Spleen (tissue), 11 donors: ENCODE data around the gene TEX35. TPM values are rescaled to one million over a fixed set of nuclear protein-coding genes. Genes with fewer than 3 reads are reported as not detected.
A peak's percentile ranks its signal among the peaks of the same experiment; 100 is the strongest.

Experiments used
- DNase-seq: peaks from one replicate; pipeline ENCODE4 v3.0.0-alpha.2; 2020
- H3K27ac ChIP-seq, 8 donors: fragments of 200-600 bp; sonication (generic) in 7 of 8; 1 replicate in 4 of 8; 2 replicates in 4 of 8; pipeline versions ENCODE4 v1.5.0 to v1.8.0; 2016 to 2021; ENCODE audit warnings: inconsistent platforms in 4 of 8, mild to moderate bottlenecking in 4 of 8, moderate library complexity in 1 of 8
- H3K27me3 ChIP-seq, 7 donors: fragments of 200-600 bp; sonication (generic) in 6 of 7; replicated peaks in 1 of 7; 1 replicate in 4 of 7; 2 replicates in 3 of 7; pipeline versions ENCODE4 v1.5.0 to v1.8.0; 2016 to 2021; ENCODE audit warnings: inconsistent platforms in 3 of 7, mild to moderate bottlenecking in 1 of 7
- H3K36me3 ChIP-seq, 6 donors: fragments of 200-600 bp; sonication (generic) in 5 of 6; 1 replicate in 4 of 6; 2 replicates in 2 of 6; pipeline versions ENCODE4 v1.5.0 to v1.8.0; 2016 to 2021; ENCODE audit warnings: inconsistent platforms in 2 of 6
- H3K4me1 ChIP-seq, 6 donors: fragments of 200-600 bp; sonication (generic) in 5 of 6; 1 replicate in 3 of 6; 2 replicates in 3 of 6; pipeline versions ENCODE4 v1.5.0 to v1.8.0; 2016 to 2021; ENCODE audit warnings: inconsistent platforms in 3 of 6
- H3K4me3 ChIP-seq, 8 donors: fragments of 200-600 bp; sonication (generic) in 7 of 8; 1 replicate in 4 of 8; 2 replicates in 4 of 8; pipeline versions ENCODE4 v1.5.0 to v1.8.0; 2016 to 2021; ENCODE audit warnings: inconsistent platforms in 4 of 8, mild to moderate bottlenecking in 4 of 8, moderate library complexity in 2 of 8
- H3K9me3 ChIP-seq, 8 donors: fragments of 200-600 bp; sonication (generic) in 7 of 8; 1 replicate in 4 of 8; 2 replicates in 4 of 8; pipeline versions ENCODE4 v1.5.0 to v1.8.0; 2016 to 2021; ENCODE audit warnings: inconsistent platforms in 4 of 8
- CTCF ChIP-seq, 11 experiments: fragments of 200-600 bp in 7 of 11; fragments of 450-650 bp in 4 of 11; sonication (generic) in 4 of 11; IDR thresholded peaks in 8 of 11; conservative IDR thresholded peaks in 3 of 11; 1 replicate in 7 of 11; 2 replicates in 4 of 11; pipeline versions ENCODE4 v1.4.0 to v1.8.0; 2016 to 2021; ENCODE audit warnings: antibody characterized with exemption in 11 of 11, inconsistent platforms in 4 of 11, mild to moderate bottlenecking in 1 of 11
- POLR2A ChIP-seq, 3 donors: fragments of 450-650 bp; IDR thresholded peaks; one replicate each; pipeline ENCODE4 v1.5.1; 2017; ENCODE audit warnings: antibody characterized with exemption in 3 of 3, mild to moderate bottlenecking in 1 of 3
- POLR2AphosphoS5 ChIP-seq, 3 donors: sonication (generic); formaldehyde crosslinking; IDR thresholded peaks; one replicate each; pipeline ENCODE4 v1.5.1; 2017; ENCODE audit warnings: antibody characterized with exemption in 3 of 3
- WGBS, 5 donors: extraction: QIAGEN DNeasy Blood & Tissue Kit in 3 of 5; methylation state at CpG; one replicate each; pipeline versions ENCODE4 v1.1.5 to v1.1.7; 2013 to 2018; 5-methylcytosine and 5-hydroxymethylcytosine counted together
- intact Hi-C: fragments of 100-400 bp; cut with DNase I; formaldehyde crosslinking; loops from one replicate; pipeline ENCODE4 v1.15.0; 2023; ENCODE audit warnings: low total_unique reads
- polyA plus RNA-seq, 3 donors: library from polyadenylated mRNA; stranded (reverse); fragments of 200-250 nt; gene quantifications; one replicate each; pipeline ENCODE4 v1.2.1, GENCODE V29; 2013
- total RNA-seq, 7 donors: library from RNA; depleted of rRNA in 3 of 7; stranded (reverse); fragments of >200 nt in 3 of 7; fragmentation: NEBNext Ultra II Directional in 4 of 7; extraction: Animal tissue kit (Norgen Biotek cat#: 25700) in 4 of 7; gene quantifications; one replicate each; pipeline versions ENCODE4 v1.1.0 to v1.2.1, GENCODE V29; 2016 to 2021
- donor health status: healthy with polysubstance abuse.
- donor health status: DM: no; HTN: no; CAD: no; lungs with moderate emphysema.
- donor health status: DM: no; HTN: no; CAD: no.
- donor health status: Bipolar disorder and iron deficiency.
- donor health status: healthy.
- donor health status: DM: no; HTN: no; CAD: no.
- donor health status: DM: yes; HTN: yes; CAD: no.

TEX35 gene
- total and polyA plus RNA-seq, 10 donors = 0.09 to 0.20 (median 0.10) TPM; not detected in 7

GRCh38 chr1:178544531-178544930 lies 31.6 kb downstream of the TEX35 start:
- 85 to 90% (median 88%) methylated on average over 9 of the region's 9 CpGs for WGBS, 5 donors

GRCh38 chr1:178548108-178548507 lies 35.2 kb downstream of the TEX35 start:
- no peak overlapping the region for H3K4me3 ChIP-seq
- 75 to 97% (median 96%) methylated on average over 3 of the region's 3 CpGs for WGBS, 5 donors
- H3K9me3 ChIP-seq = peaks cover 0 to 7% (median 2%) of the 10 kb centered on the region in 8 donors
- intact Hi-C loops = no loop called here
- H3K27ac ChIP-seq = no peak overlapping the region
- no peak for TF ChIP-seq POLR2A (IDR thresholded peaks at IDR 0.05)
- DNase-seq = no peak
- H3K36me3 ChIP-seq = peaks cover 0 to 58% (median 12%) of the 10 kb centered on the region in 6 donors
- no peaks in the 10 kb centered on the region for H3K27me3 ChIP-seq
- peaks cover 0 to 32% (median 18%) of the 10 kb centered on the region in 6 donors for H3K4me1 ChIP-seq

More at GRCh38 chr1:178544531-178544930, 31.6 kb downstream of the TEX35 start:
- H3K4me1 ChIP-seq = peaks cover 2 to 53% (median 32%) of the 10 kb centered on the region in 6 donors
- intact Hi-C loops = loop anchor here (5.0 kb wide), 2 partner anchors 208 to 463 kb away; no protein-coding TSS in a partner anchor
- peak overlapping the region in 5 of 8 donors; percentile 73 to 91 (median 84) for H3K27ac ChIP-seq
- H3K9me3 ChIP-seq = no peaks in the 10 kb centered on the region
- no peak for TF ChIP-seq CTCF (IDR thresholded peaks at IDR 0.05 in 8 of 11, conservative IDR thresholded peaks at IDR 0.05 in 3 of 11)
- TF ChIP-seq POLR2A (IDR thresholded peaks at IDR 0.05) = no peak
- TF ChIP-seq POLR2AphosphoS5 (IDR thresholded peaks at IDR 0.05) = no peak
- DNase-seq = no peak
- no peaks in the 10 kb centered on the region for H3K27me3 ChIP-seq
- H3K36me3 ChIP-seq = peaks cover 0 to 41% (median 12%) of the 10 kb centered on the region in 6 donors
- peak overlapping the region in 2 of 8 donors; percentile 74 to 90 for H3K4me3 ChIP-seq

GRCh38 chr1:178551307-178551706 lies 38.4 kb downstream of the TEX35 start:
- no peak for DNase-seq
- peaks cover 0 to 53% (median 12%) of the 10 kb centered on the region in 6 donors for H3K36me3 ChIP-seq
- H3K4me3 ChIP-seq = no peak overlapping the region
- no peaks in the 10 kb centered on the region for H3K27me3 ChIP-seq
- WGBS, 5 donors = 64 to 94% (median 78%) methylated on average over 3 of the region's 3 CpGs
- H3K27ac ChIP-seq = no peak overlapping the region
- intact Hi-C loops = no loop called here
- H3K9me3 ChIP-seq = peaks cover 0 to 32% (median 24%) of the 10 kb centered on the region in 8 donors
- no peak for TF ChIP-seq POLR2AphosphoS5 (IDR thresholded peaks at IDR 0.05)
- TF ChIP-seq CTCF (IDR thresholded peaks at IDR 0.05 in 8 of 11, conservative IDR thresholded peaks at IDR 0.05 in 3 of 11) = no peak
- TF ChIP-seq POLR2A (IDR thresholded peaks at IDR 0.05) = no peak
- peaks cover 0 to under 1% (median 0%) of the 10 kb centered on the region in 6 donors for H3K4me1 ChIP-seq

- 85 to 94% (median 87%) methylated on average over 3 of the region's 3 CpGs for WGBS, 5 donors
- H3K27me3 ChIP-seq = no peaks in the 10 kb centered on the region
- TF ChIP-seq CTCF (IDR thresholded peaks at IDR 0.05 in 8 of 11, conservative IDR thresholded peaks at IDR 0.05 in 3 of 11) = no peak
- TF ChIP-seq POLR2AphosphoS5 (IDR thresholded peaks at IDR 0.05) = no peak
- TF ChIP-seq POLR2A (IDR thresholded peaks at IDR 0.05) = no peak
- no peak overlapping the region for H3K27ac ChIP-seq
- no peaks in the 10 kb centered on the region for H3K4me1 ChIP-seq
- H3K36me3 ChIP-seq = peaks cover 0 to 50% (median 10%) of the 10 kb centered on the region in 6 donors
- H3K4me3 ChIP-seq = no peak overlapping the region
- peaks cover 0 to 32% (median 24%) of the 10 kb centered on the region in 8 donors for H3K9me3 ChIP-seq
- intact Hi-C loops = no loop called here
- no peak for DNase-seq
These were observed 39.0 kb downstream of the TEX35 start for GRCh38 chr1:178551940-178552339.
